H1 (cell line): ENCODE measurements around the gene AHRR.

Experiments used
- CHD2 ChIP-seq: IDR thresholded peaks from 2 replicates; pipeline ENCODE4 v1.6.1; 2012; ENCODE audit warnings: low read length, improper control_type of control experiment
- EP300 ChIP-seq, 2 experiments: IDR thresholded peaks; 1 replicate in 1 of 2; 2 replicates in 1 of 2; pipeline ENCODE4 v1.6.1; 2011 to 2012; ENCODE audit warnings: low read depth in 2 of 2, low read length in 2 of 2, mild to moderate bottlenecking in 2 of 2, borderline replicate concordance in 1 of 2, inconsistent platforms in 1 of 2, moderate library complexity in 1 of 2
- EZH2 ChIP-seq: fragments of 200-600 bp; sonication (generic); IDR thresholded peaks from 2 replicates; pipeline ENCODE4 v1.7.1; 2012; ENCODE audit warnings: low read depth, mild to moderate bottlenecking, moderate library complexity, low read length, inconsistent platforms; ENCODE audit not compliant: severe bottlenecking
- HDAC2 ChIP-seq, 2 experiments: fragments of 300-600 bp in 1 of 2; sonication (generic) in 1 of 2; IDR thresholded peaks; 2 replicates each; pipeline ENCODE4 v1.6.1; 2011 to 2012; ENCODE audit warnings: low read depth in 2 of 2, low read length in 2 of 2, mild to moderate bottlenecking in 2 of 2, moderate library complexity in 2 of 2, borderline replicate concordance in 1 of 2, inconsistent platforms in 1 of 2
- PHF8 ChIP-seq: fragments of 200-600 bp; sonication (generic); conservative IDR thresholded peaks from 2 replicates; pipeline ENCODE4 v1.7.1; 2012; ENCODE audit warnings: low read depth, mild to moderate bottlenecking, inconsistent platforms, low read length, moderate library complexity
- POLR2A ChIP-seq, 2 experiments: IDR thresholded peaks; 1 replicate in 1 of 2; 2 replicates in 1 of 2; pipeline ENCODE4 v1.6.1; 2011; ENCODE audit warnings: low read depth in 2 of 2, low read length in 2 of 2, mild to moderate bottlenecking in 2 of 2; ENCODE audit errors: control extremely low read depth in 1 of 2
- POLR2AphosphoS5 ChIP-seq: IDR thresholded peaks from 2 replicates; pipeline ENCODE4 v1.6.1; 2011; ENCODE audit warnings: low read depth, low read length
- RAD21 ChIP-seq, 2 experiments: IDR thresholded peaks in 1 of 2; conservative IDR thresholded peaks in 1 of 2; 2 replicates each; pipeline ENCODE4 v1.6.1; 2011; ENCODE audit warnings: low read depth in 2 of 2, low read length in 2 of 2, improper control_type of control experiment in 1 of 2, inconsistent platforms in 1 of 2, mild to moderate bottlenecking in 1 of 2, moderate library complexity in 1 of 2
- RNF2 ChIP-seq: fragments of 200-900, 300-1000 bp; sonication (generic); IDR thresholded peaks from 2 replicates; pipeline ENCODE4 v1.7.1; 2016; ENCODE audit warnings: borderline replicate concordance, low read depth, mild to moderate bottlenecking, antibody characterized with exemption, low read length; ENCODE audit not compliant: poor library complexity, severe bottlenecking; ENCODE audit errors: missing control alignments
- SRF ChIP-seq: IDR thresholded peaks from 2 replicates; pipeline ENCODE4 v1.6.1; 2011; ENCODE audit warnings: mild to moderate bottlenecking, low read depth, low read length, moderate library complexity
- TAF1 ChIP-seq: IDR thresholded peaks from 2 replicates; pipeline ENCODE4 v1.6.1; 2011; ENCODE audit warnings: mild to moderate bottlenecking, low read depth, low read length
- TBP ChIP-seq: IDR thresholded peaks from 2 replicates; pipeline ENCODE4 v1.6.1; 2011; ENCODE audit warnings: low read depth, low read length, improper control_type of control experiment
- YY1 ChIP-seq: IDR thresholded peaks from 2 replicates; pipeline ENCODE4 v1.6.1; 2011; ENCODE audit warnings: low read depth, mild to moderate bottlenecking, low read length
- TF ChIP-seq, protein P1 (sequence below), 3 experiments: IDR thresholded peaks; 1 replicate in 2 of 3; 2 replicates in 1 of 3; pipeline versions ENCODE4 v1.5.1 to v1.6.1; 2011; ENCODE audit warnings: low read length in 3 of 3, mild to moderate bottlenecking in 3 of 3, inconsistent platforms in 2 of 3, low read depth in 1 of 3, moderate library complexity in 1 of 3; ENCODE audit not compliant: insufficient read depth in 1 of 3; ENCODE audit errors: control extremely low read depth in 1 of 3

DNA sequence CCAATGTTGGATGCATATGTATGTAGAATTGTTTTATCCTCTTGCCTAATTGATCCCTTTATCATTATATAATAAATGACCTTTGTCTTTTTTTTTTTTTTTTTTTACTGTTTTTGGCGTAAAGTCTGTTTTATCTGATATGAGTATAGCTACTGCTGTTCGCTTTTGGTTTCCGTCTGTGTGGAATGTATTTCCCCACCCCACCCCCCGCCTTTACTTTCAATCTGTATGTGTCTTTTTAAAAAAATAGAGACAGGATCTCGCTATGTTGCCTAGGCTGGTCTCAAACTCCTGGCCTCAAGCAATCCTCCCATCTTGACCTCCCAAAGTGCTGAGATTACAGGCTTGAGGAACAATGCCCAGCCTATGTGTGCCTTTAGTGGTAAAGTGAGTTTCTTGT, 11.3 kb downstream of the AHRR start:
- no peak for TF ChIP-seq HDAC2 (IDR thresholded peaks at IDR 0.05; ENCODE audit: borderline replicate concordance in 1 of 2, low read depth in 2 of 2, low read length in 2 of 2)
- TF ChIP-seq, protein P1, sequence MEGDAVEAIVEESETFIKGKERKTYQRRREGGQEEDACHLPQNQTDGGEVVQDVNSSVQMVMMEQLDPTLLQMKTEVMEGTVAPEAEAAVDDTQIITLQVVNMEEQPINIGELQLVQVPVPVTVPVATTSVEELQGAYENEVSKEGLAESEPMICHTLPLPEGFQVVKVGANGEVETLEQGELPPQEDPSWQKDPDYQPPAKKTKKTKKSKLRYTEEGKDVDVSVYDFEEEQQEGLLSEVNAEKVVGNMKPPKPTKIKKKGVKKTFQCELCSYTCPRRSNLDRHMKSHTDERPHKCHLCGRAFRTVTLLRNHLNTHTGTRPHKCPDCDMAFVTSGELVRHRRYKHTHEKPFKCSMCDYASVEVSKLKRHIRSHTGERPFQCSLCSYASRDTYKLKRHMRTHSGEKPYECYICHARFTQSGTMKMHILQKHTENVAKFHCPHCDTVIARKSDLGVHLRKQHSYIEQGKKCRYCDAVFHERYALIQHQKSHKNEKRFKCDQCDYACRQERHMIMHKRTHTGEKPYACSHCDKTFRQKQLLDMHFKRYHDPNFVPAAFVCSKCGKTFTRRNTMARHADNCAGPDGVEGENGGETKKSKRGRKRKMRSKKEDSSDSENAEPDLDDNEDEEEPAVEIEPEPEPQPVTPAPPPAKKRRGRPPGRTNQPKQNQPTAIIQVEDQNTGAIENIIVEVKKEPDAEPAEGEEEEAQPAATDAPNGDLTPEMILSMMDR (IDR thresholded peaks at IDR 0.05; ENCODE audit: control extremely low read depth in 1 of 3, insufficient read depth in 1 of 3, low read depth in 1 of 3, low read length in 3 of 3): no peak
- TF ChIP-seq SRF: no peak
- TF ChIP-seq RAD21 (IDR thresholded peaks at IDR 0.05 in 1 of 2, conservative IDR thresholded peaks at IDR 0.05 in 1 of 2; ENCODE audit: low read depth in 2 of 2, low read length in 2 of 2): no peak
- no peak for TF ChIP-seq EZH2
- TF ChIP-seq CHD2: no peak
- no peak for TF ChIP-seq PHF8
- TF ChIP-seq YY1: no peak
- TF ChIP-seq TAF1: no peak
- no peak for TF ChIP-seq POLR2A (IDR thresholded peaks at IDR 0.05; ENCODE audit: control extremely low read depth in 1 of 2, low read depth in 2 of 2, low read length in 2 of 2)
- TF ChIP-seq POLR2AphosphoS5: no peak
- TF ChIP-seq RNF2: no peak
- TF ChIP-seq EP300 (IDR thresholded peaks at IDR 0.05; ENCODE audit: borderline replicate concordance in 1 of 2, low read depth in 2 of 2, low read length in 2 of 2): no peak
- no peak for TF ChIP-seq TBP
